Measurements from ENCODE around the gene GFRAL.

The GFRAL gene

GRCh38 chr6:55437141-55437540 lies 109.9 kb downstream of the GFRAL start:
- no peak for DNase-seq

GRCh38 chr6:55438203-55438602 lies 110.9 kb downstream of the GFRAL start:
- DNase-seq = no peak

- no peak for DNase-seq
Measured at GRCh38 chr6:55443238-55444134, 116.2 kb downstream of the GFRAL start.

GRCh38 chr6:55445648-55446204 lies 118.5 kb downstream of the GFRAL start:
- DNase-seq = no peak

GRCh38 chr6:55447891-55448290 lies 120.6 kb downstream of the GFRAL start:
- no peak for DNase-seq

- DNase-seq = no peak
Measured at GRCh38 chr6:55448451-55448850, 121.2 kb downstream of the GFRAL start.

- no peak for DNase-seq
Measured at GRCh38 chr6:55449225-55449624, 122.0 kb downstream of the GFRAL start.

GRCh38 chr6:55450005-55450404 lies 122.7 kb downstream of the GFRAL start:
- no peak for DNase-seq

All from NK-92 treated with Interleukin-12 subunit alpha and Interleukin-12 subunit beta, amount 100 ng/mL, for 24 hours (cell line).